HCT116 (cell line): ENCODE results near the gene CD69. TPM values are rescaled to one million over a fixed set of nuclear protein-coding genes. Genes with fewer than 3 reads are reported as not detected.

Experiments
- ATAC-seq: fragments of 200-7000 bp; cut with Tn5 transposase; 2 replicates; pipeline ENCODE4 v1.9.1; 2020; ENCODE audit warnings: mild to moderate bottlenecking, moderate library complexity
- BruUV-seq: library from RNA; stranded (reverse); fragments of 400-500 nt; replicated peaks from 2 replicates; lab custom pipeline; 2021; lab: Mats Ljungman, UMichigan
- CTCF ChIA-PET: fragments of 300-600 bp; sonication (Branson Sonifier 250); formaldehyde crosslinking; loops from one replicate; lab custom pipeline; 2021; ENCODE audit warnings: antibody characterized with exemption; lab: Charles Lee
- POLR2A ChIA-PET: fragments of 300-600, 350-600 bp; sonication (Branson Sonifier 250); formaldehyde crosslinking; loops from one replicate; lab custom pipeline; 2021; ENCODE audit warnings: antibody characterized with exemption; lab: Charles Lee
- RAD21 ChIA-PET, 2 experiments: fragments of 300-600 bp; sonication (Branson Sonifier 250); formaldehyde crosslinking; loops; one replicate each; lab custom pipeline; 2023; ENCODE audit warnings: low total read pairs in 2 of 2; ENCODE audit not compliant: uncharacterized antibody in 2 of 2, unreplicated experiment in 2 of 2, low non-redundant PET in 1 of 2; lab: Charles Lee
- DNase-seq: peaks from one replicate; pipeline ENCODE4 v3.0.0-alpha.2; 2010; ENCODE audit warnings: low read depth, low spot score
- H2AFZ ChIP-seq: fragments of 200-600 bp; shearing (Covaris generic), sonication (generic); 2 replicates; pipeline ENCODE4 v1.6.1; 2017; ENCODE audit warnings: low read depth, mixed run types, mixed read lengths, antibody characterized with exemption, low read length; ENCODE audit not compliant: poor library complexity, severe bottlenecking
- H3K27ac ChIP-seq: 2 replicates; pipeline ENCODE4 v1.5.1; 2012; ENCODE audit warnings: low read depth, low read length
- H3K27me3 ChIP-seq: fragments of 200-600 bp; sonication (generic); 2 replicates; pipeline ENCODE4 v1.6.1; 2016; ENCODE audit warnings: mixed run types, low read length, mixed read lengths; ENCODE audit not compliant: insufficient read depth
- H3K36me3 ChIP-seq, 2 experiments: fragments of 200-500 bp in 1 of 2; fragments of 200-600 bp in 1 of 2; sonication (Bioruptor generic) in 1 of 2; sonication (generic) in 1 of 2; 2 replicates each; pipeline versions ENCODE4 v1.5.1 to v1.6.1; 2014 to 2016; ENCODE audit warnings: low read length in 2 of 2, inconsistent platforms in 1 of 2, mixed read lengths in 1 of 2, mixed run types in 1 of 2; ENCODE audit not compliant: insufficient read depth in 2 of 2, control insufficient read depth in 1 of 2
- H3K4me1 ChIP-seq, 2 experiments: fragments of 200-600 bp in 1 of 2; sonication (generic) in 1 of 2; 2 replicates each; pipeline versions ENCODE4 v1.5.1 to v1.6.1; 2012 to 2017; ENCODE audit warnings: low read length in 2 of 2, inconsistent platforms in 1 of 2, mild to moderate bottlenecking in 1 of 2, mixed read lengths in 1 of 2, mixed run types in 1 of 2, moderate library complexity in 1 of 2; ENCODE audit not compliant: insufficient read depth in 2 of 2, control insufficient read depth in 1 of 2
- H3K4me2 ChIP-seq: fragments of 200-600 bp; sonication (generic); 2 replicates; pipeline ENCODE4 v1.6.1; 2017; ENCODE audit warnings: mixed run types, low read length, mixed read lengths
- H3K4me3 ChIP-seq, 2 experiments: fragments of 200-600 bp in 1 of 2; sonication (generic) in 1 of 2; replicated peaks in 1 of 2; 2 replicates each; pipeline ENCODE4 v1.5.1; 2011 to 2016; ENCODE audit warnings: low read length in 2 of 2, control low read depth in 1 of 2, low read depth in 1 of 2, mild to moderate bottlenecking in 1 of 2, mixed read lengths in 1 of 2, mixed run types in 1 of 2
- H3K79me2 ChIP-seq: fragments of 200-600 bp; sonication (generic); 2 replicates; pipeline ENCODE4 v1.6.1; 2017; ENCODE audit warnings: mild to moderate bottlenecking, mixed run types, low read length, moderate library complexity, mixed read lengths; ENCODE audit not compliant: insufficient read depth
- H3K9ac ChIP-seq: fragments of 200-600 bp; sonication (generic); 2 replicates; pipeline ENCODE4 v1.6.1; 2016; ENCODE audit warnings: low read length, mixed read lengths
- H3K9me2 ChIP-seq: fragments of 200-600 bp; sonication (generic), shearing (Covaris generic); 2 replicates; pipeline ENCODE4 v1.6.1; 2017; ENCODE audit warnings: mixed run types, mild to moderate bottlenecking, moderate library complexity; ENCODE audit not compliant: insufficient read depth
- H3K9me3 ChIP-seq, 2 experiments: fragments of 200-500 bp in 1 of 2; fragments of 200-600 bp in 1 of 2; sonication (Bioruptor generic) in 1 of 2; sonication (generic) in 1 of 2; 2 replicates each; pipeline ENCODE4 v1.6.1; 2014 to 2017; ENCODE audit warnings: low read length in 2 of 2, mixed read lengths in 2 of 2, inconsistent platforms in 1 of 2, low read depth in 1 of 2, mild to moderate bottlenecking in 1 of 2, mixed run types in 1 of 2, moderate library complexity in 1 of 2; ENCODE audit not compliant: control insufficient read depth in 1 of 2, insufficient read depth in 1 of 2
- H4K20me1 ChIP-seq: fragments of 200-600 bp; sonication (generic), shearing (Covaris generic); 2 replicates; pipeline ENCODE4 v1.6.1; 2017; ENCODE audit warnings: mixed run types, mild to moderate bottlenecking, moderate library complexity; ENCODE audit not compliant: insufficient read depth
- CEBPB ChIP-seq: IDR thresholded peaks from 2 replicates; pipeline ENCODE4 v1.6.1; 2012; ENCODE audit warnings: low read depth
- REST ChIP-seq: IDR thresholded peaks from 2 replicates; pipeline ENCODE4 v1.6.1; 2012; ENCODE audit warnings: low read depth
- SIN3A ChIP-seq: IDR thresholded peaks from 2 replicates; pipeline ENCODE4 v1.6.1; 2012; ENCODE audit warnings: low read depth
- intact Hi-C: fragments of 100-400 bp; cut with micrococcal nuclease; formaldehyde crosslinking; loops from 2 replicates; pipeline ENCODE4 v1.10.0; 2022
- total RNA-seq: library from RNA; stranded (reverse); gene quantifications from one replicate; pipeline ENCODE4 v1.2.1, GENCODE V29; 2021; ENCODE audit not compliant: unreplicated experiment
- TF ChIP-seq, protein P1 (sequence below): IDR thresholded peaks from 2 replicates; pipeline ENCODE4 v1.6.1; 2011; ENCODE audit warnings: mild to moderate bottlenecking, low read length, moderate library complexity; ENCODE audit not compliant: insufficient replicate concordance; ENCODE audit errors: extremely low read depth

CD69 gene
- total RNA-seq, 1 experiment from 2014 or later = not detected

GRCh38 chr12:9724023-9724422, 36.7 kb downstream of the CD69 start (continued):
- TF ChIP-seq REST = no peak
- TF ChIP-seq, protein P1, sequence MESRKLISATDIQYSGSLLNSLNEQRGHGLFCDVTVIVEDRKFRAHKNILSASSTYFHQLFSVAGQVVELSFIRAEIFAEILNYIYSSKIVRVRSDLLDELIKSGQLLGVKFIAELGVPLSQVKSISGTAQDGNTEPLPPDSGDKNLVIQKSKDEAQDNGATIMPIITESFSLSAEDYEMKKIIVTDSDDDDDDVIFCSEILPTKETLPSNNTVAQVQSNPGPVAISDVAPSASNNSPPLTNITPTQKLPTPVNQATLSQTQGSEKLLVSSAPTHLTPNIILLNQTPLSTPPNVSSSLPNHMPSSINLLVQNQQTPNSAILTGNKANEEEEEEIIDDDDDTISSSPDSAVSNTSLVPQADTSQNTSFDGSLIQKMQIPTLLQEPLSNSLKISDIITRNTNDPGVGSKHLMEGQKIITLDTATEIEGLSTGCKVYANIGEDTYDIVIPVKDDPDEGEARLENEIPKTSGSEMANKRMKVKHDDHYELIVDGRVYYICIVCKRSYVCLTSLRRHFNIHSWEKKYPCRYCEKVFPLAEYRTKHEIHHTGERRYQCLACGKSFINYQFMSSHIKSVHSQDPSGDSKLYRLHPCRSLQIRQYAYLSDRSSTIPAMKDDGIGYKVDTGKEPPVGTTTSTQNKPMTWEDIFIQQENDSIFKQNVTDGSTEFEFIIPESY = no peak
- TF ChIP-seq, all 23 proteins: peak for 0

DNA sequence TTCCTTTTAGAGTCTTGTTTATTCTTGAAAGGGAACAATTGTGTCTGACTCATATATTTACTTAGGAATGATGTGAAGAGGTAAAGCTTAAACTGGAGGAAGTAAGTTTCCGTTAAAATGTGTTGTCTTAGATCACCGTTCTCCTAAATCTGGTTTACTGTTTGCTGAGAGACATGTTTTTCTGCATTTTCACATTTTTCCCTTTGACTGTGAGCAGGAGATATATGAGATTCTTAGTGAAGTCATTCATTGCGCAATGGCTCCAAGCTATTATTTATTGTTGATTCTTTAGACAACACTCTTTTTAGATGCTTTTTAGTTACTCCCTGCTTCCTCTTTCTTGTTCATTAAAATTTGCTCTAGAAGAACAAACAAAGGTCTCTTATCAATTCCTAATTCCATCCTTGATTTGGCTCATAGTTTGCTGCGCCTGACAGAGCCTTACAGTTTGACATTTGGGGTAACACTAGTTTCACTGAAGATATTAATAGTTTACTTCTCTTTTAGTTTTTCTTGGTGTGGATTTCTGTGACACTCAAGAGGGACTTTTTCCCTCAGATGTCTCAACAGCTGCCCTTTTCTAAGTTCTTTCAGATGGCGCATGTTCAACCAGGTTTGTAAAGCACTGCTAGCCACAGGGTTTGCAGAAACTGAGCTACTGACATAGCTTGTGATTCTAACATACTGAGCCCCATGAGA, 39.2 kb downstream of the CD69 start:
- Histone ChIP-seq H3K36me3 (no peaks in the 10 kb centered on the region), H3K4me2 (no peak overlapping the region), H3K27me3 (peaks cover 50% of the 10 kb centered on the region), H3K27ac (no peak overlapping the region), H3K79me2 (no peaks in the 10 kb centered on the region), H3K9me2 (no peaks in the 10 kb centered on the region), H2AFZ (no peak overlapping the region), H4K20me1 (no peaks in the 10 kb centered on the region), H3K9me3 (no peaks in the 10 kb centered on the region), H3K4me3 (no peak overlapping the region), H3K9ac (no peak overlapping the region), H3K4me1 (no peaks in the 10 kb centered on the region)
- BruUV-seq = no TSS peak
- DNase-seq (no peak), ATAC-seq (no peak)
- intact Hi-C loops = no loop called here
- peak; percentile 48; the same call in 1 of the 2 replicates for TF ChIP-seq CEBPB
- no peak for TF ChIP-seq SIN3A
- RAD21 ChIA-PET = no interaction called here
- POLR2A ChIA-PET = no interaction called here
- CTCF ChIA-PET = interaction anchor here (0.8 to 2.2 kb wide), 2 partner anchors 14 to 21 kb away, joined by 3 to 8 read pairs; no protein-coding TSS in a partner anchor
